ENCODE results near the gene ILF3.
"Not testable (repeated sequence)": the region's sequence is repeated elsewhere in the genome, so short reads cannot be mapped to it uniquely, and the experiment has no call there.

The ILF3 gene

GRCh38 chr19:10643172-10643967 is 10.8 kb upstream of the ILF3 start:
- no peak for DNase-seq

- no peak for DNase-seq
Measured at GRCh38 chr19:10643968-10644259, 10.2 kb upstream of the ILF3 start.

DNA sequence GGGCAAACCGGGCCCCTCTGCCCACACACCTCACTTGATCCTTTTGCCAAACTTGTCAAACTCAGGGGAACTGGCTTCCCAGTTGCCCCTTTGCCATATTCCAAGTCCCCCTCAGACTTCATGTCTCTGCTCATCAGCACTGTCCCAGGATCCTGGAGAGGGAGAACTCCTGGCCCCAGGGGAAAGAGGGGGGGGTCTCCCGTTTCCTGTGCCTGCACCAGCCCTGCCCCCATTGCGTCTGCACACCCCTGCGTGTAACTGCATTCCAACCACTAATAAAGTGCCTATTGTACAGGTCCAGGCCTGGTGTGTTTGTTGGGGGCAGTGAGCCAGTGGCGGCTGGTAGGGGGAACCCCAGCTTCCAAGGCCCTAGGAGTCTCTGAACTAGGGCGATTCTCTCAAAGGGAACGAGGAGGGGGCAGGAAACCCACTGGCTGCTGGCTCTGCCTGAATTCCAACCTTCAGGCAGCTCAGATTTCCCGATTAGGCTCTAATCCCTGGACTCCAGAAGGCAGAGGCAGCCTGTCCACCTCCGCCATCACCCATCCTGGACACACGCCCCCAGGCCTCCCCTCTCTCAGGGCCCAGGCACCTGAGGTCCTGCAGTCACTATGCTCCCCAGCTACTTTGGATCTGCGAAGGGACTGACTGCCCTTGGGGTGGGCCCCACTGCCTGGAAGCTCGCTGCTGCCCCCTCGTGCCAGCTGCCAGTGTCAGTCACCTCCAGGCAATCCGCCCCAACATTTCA is 9.7 kb upstream of the ILF3 start:
- DNase-seq, result no peak

GRCh38 chr19:10646456-10647159 is 7.5 kb upstream of the ILF3 start:
- no peak for DNase-seq

GRCh38 chr19:10648360-10648759 is 5.8 kb upstream of the ILF3 start:
- DNase-seq, result no peak

DNA sequence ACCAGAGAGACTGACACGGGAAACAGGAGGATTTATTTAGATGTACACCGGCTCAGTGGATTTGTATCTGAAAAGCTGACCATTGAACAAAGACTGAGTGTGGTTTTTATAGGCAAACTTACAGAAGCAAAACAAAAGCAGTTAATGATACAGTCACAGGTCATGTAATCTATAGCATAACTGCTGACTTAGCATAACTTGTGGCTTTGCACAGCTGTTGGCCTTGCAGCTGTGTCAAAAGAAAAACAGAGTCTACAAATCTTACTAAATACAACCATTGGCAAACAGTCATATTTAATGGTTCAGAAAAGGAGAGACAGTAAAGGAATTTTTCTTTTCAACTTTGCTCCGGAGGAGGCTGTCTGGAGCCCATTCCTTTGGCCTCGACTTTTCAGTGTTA is 2.3 kb upstream of the ILF3 start:
- DNase-seq, result no peak

DNA sequence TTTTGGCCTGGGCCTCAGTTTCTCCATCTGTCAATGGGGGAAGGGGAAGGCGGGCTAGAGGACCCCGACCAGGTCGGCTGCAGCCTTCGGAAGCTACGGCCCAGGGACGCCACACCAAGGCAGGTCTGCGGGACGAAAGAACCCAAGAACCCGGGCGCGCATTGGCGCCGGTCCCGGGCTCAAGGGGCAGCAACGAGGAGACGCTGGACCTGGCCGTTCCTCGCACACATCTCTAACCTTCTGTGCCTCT is 739 bp upstream of the ILF3 start:
- DNase-seq, result no peak

- DNase-seq, result no peak
Measured at GRCh38 chr19:10654610-10655456, 687 bp downstream of the ILF3 start.

DNA sequence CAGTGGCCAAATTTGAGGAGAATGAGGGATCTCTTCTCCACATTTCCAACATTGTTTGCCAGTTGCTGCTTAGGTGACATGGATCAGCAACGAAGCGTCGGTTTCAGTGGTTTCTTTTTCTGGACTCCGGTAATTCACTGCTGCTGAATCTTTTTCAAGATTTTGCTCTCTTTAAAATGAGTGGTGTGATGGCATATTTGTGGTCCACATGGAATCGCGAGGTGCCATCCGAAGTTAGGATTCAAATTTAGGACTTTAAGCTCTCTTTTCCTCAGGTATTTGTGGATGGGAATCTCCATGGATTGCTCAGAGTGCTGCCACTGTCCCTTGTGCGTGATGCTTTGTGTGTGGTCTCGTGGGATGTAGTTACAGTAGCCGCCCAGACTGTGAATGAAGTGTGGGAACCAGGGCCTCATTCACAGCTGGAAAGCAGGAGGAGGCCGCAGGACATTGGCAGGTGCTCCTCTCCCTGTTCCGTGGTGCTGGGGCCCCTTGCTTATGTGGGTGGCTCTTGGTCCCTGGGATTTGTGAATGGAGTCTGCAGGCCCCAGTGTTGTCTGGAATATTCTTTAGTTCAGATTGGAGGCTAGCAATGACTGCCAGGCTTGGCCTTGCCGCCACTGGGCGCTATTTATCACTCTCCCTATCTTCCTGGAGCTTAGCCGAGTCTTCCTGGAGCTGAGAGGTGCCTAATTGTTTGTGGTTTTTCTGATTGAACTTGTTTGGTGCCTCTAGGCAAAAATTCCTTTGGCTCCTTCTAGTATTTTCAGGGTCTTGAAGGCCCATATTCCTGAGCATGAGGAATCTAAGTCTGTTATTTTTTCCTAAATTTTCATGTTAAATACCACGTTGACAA is 1.5 kb downstream of the ILF3 start:
- DNase-seq, result no peak

GRCh38 chr19:10660346-10660745 is 6.2 kb downstream of the ILF3 start:
- DNase-seq, result no peak

- DNase-seq, result no peak
Measured at GRCh38 chr19:10661946-10662345, 7.8 kb downstream of the ILF3 start.

DNA sequence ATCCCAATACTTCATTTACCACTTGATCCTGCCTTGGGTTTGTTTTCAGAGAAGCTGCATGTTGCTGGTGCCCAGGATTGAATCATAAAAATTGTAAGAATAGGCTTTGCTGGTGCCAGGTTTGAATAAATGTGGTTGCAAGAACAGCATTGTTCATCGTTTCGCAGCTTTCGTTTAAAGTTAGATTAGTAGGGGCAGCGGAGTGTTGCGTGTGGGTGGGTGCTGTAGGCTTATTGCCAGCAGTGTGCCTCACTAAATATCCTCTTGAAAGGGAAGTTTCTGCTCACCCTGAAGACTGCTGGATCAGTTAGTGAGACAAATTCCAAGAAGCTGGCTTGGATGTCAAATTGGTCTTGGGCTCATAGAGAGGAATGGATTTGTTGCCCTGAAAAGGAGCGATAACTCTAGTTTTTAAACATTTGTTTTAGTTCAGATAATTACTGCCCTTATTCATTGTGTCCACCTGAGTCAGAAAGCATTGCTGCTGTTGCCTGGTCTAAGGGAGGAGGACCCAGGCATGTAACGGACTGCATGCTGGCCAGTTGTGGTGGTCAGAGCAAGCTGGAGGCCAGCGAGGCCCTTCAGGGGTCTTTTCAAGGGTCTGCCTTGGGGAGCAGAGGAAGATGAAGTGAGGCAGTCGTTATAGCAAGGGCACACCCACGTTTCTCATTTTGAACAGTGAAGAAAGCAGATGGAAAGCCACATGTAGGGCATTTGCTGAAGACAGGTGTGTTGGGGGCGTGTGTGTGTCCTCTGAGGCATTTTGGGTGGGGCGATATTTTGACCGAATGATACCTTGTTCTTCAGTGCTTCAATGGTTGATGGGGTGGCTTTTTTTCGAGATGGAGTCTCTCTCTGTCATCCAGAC is 8.5 kb downstream of the ILF3 start:
- DNase-seq, result no peak

GRCh38 chr19:10663252-10663563 is 9.1 kb downstream of the ILF3 start:
- not testable (repeated sequence) for DNase-seq

- DNase-seq, result no peak
Measured at GRCh38 chr19:10667867-10668266, 13.7 kb downstream of the ILF3 start.

- no peak for DNase-seq
Measured at GRCh38 chr19:10669246-10669645, 15.1 kb downstream of the ILF3 start.

GRCh38 chr19:10670182-10670581 is 16.0 kb downstream of the ILF3 start:
- DNase-seq, result no peak

- DNase-seq, result no peak
Measured at GRCh38 chr19:10670876-10671804, 17.0 kb downstream of the ILF3 start.

DNA sequence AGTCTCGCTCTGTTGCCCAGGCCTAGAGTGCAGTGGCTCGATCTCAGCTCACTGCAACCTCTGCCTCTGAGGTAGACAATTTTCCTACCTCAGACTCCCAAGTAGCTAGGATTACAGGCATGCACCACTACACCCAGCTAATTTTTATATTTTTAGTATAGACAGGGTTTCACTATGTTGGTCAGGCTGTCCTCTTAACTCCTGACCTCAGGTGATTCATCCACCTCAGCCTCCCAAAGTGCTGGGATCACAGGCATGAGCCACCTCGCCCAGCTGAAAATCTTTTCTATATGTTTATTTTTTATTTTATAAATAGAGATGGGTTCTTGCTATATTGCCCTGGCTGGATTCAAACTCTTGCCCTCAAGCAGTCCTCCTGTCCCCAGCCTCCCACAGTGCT is 17.8 kb downstream of the ILF3 start:
- DNase-seq, result not testable (repeated sequence)

DNA sequence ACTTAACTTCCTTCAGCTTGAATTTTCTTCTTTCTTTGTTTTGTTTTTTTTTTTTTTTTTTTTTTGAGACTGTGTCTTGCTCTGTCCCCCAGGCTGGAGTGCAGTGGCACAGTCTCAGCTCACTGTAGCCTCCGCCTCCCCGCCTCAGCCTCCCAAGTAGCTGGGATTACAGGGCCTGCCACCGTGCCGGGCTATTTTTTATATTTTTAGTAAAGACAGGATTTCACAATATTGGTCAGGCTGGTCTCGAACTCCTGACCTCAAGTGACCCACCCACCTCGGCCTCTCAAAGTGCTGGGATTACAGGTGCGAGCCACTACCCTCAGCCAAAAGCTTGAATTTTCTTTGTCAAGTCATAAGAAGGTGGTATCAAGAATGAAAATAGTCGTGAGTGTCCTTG is 21.1 kb downstream of the ILF3 start:
- DNase-seq, result not testable (repeated sequence)

DNA sequence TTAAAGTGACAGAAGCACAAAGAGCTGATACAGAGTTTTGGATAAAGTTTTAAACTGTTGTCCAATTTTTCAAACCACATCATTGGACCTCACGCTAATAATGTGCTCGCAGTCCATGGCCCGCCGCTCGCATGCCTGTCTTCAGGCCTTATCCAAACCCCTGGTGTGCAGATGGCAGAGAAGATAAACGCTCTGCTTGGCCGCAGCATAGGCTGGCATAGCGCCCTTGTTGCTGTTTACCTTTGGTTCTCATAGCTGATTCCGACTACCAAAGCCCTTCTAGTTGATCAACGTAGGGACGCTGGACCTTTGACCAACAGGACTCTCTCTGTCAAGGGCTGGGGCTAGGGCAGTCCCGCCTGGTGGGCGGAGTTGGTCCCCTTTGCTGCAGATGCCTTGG is 23.6 kb downstream of the ILF3 start:
- DNase-seq, result no peak
